ACHN (cell line): ENCODE data around the gene PRMT5.

Experiments used
- DNase-seq: peaks from one replicate; pipeline ENCODE4 v3.0.0-alpha.2; 2015
- in situ Hi-C: cut with HindIII; loops from 2 replicates; pipeline ENCODE4 v1.10.0; 2017; ENCODE audit warnings: low sequenced_read_pairs, low pct_ligation_motif_present, low pct_unique_long_range_greater_than_20kb

The PRMT5 gene

GRCh38 chr14:22903742-22904087 is 25.5 kb downstream of the PRMT5 start:
- DNase-seq = no peak
- in situ Hi-C loops = no loop called here

- DNase-seq = no peak
- in situ Hi-C loops = no loop called here
These were observed 27.4 kb downstream of the PRMT5 start for GRCh38 chr14:22901799-22902198.

- in situ Hi-C loops = no loop called here
These were observed 28.9 kb downstream of the PRMT5 start for GRCh38 chr14:22900081-22900799.

GRCh38 chr14:22898302-22899090 is 30.7 kb downstream of the PRMT5 start:
- in situ Hi-C loops = no loop called here
- peak; percentile 54 for DNase-seq

More at GRCh38 chr14:22900081-22900799, 28.9 kb downstream of the PRMT5 start:
- DNase-seq = peak; percentile 71

- in situ Hi-C loops = no loop called here
- DNase-seq = no peak
These were observed 31.8 kb downstream of the PRMT5 start for GRCh38 chr14:22897357-22897756.

- no peak for DNase-seq
- in situ Hi-C loops = no loop called here
These were observed 32.4 kb downstream of the PRMT5 start for GRCh38 chr14:22896760-22897159.

- in situ Hi-C loops = no loop called here
- no peak for DNase-seq
These were observed 32.8 kb downstream of the PRMT5 start for GRCh38 chr14:22896356-22896755.

GRCh38 chr14:22895402-22895801 is 33.8 kb downstream of the PRMT5 start:
- in situ Hi-C loops = no loop called here

GRCh38 chr14:22893706-22894105 is 35.5 kb downstream of the PRMT5 start:
- in situ Hi-C loops = no loop called here
- DNase-seq = no peak

More at GRCh38 chr14:22895402-22895801, 33.8 kb downstream of the PRMT5 start:
- no peak for DNase-seq

- in situ Hi-C loops = no loop called here
- DNase-seq = no peak
These were observed 36.7 kb downstream of the PRMT5 start for GRCh38 chr14:22892488-22892887.

GRCh38 chr14:22890416-22890815 is 38.8 kb downstream of the PRMT5 start:
- no peak for DNase-seq

GRCh38 chr14:22888662-22889061 is 40.5 kb downstream of the PRMT5 start:
- in situ Hi-C loops = no loop called here
- DNase-seq = no peak

More at GRCh38 chr14:22890416-22890815, 38.8 kb downstream of the PRMT5 start:
- in situ Hi-C loops = no loop called here

GRCh38 chr14:22887990-22888378 is 41.2 kb downstream of the PRMT5 start:
- in situ Hi-C loops = no loop called here

GRCh38 chr14:22887260-22887989 is 41.8 kb downstream of the PRMT5 start:
- in situ Hi-C loops = no loop called here
- DNase-seq = peak; percentile 86

More at GRCh38 chr14:22887990-22888378, 41.2 kb downstream of the PRMT5 start:
- DNase-seq = no peak

GRCh38 chr14:22886500-22887259 is 42.5 kb downstream of the PRMT5 start:
- DNase-seq = peak; percentile 71
- in situ Hi-C loops = no loop called here

GRCh38 chr14:22885975-22886374 is 43.2 kb downstream of the PRMT5 start:
- no peak for DNase-seq
- in situ Hi-C loops = no loop called here

GRCh38 chr14:22884738-22885523 is 44.2 kb downstream of the PRMT5 start:
- in situ Hi-C loops = no loop called here
- no peak for DNase-seq
